Activated effector memory CD4-positive, alpha-beta T cell treated with anti-CD3 and anti-CD28 coated beads, Interleukin-2, amount 50 U/mL, for 16 hours (primary cell): ENCODE measurements around the gene SKAP1.
"Not testable (repeated sequence)": the region's sequence is repeated elsewhere in the genome, so short reads cannot be mapped to it uniquely, and the experiment has no call there.

Experiments used
- DNase-seq: peaks from one replicate; pipeline ENCODE4 v3.0.0-alpha.2; 2020

Gene SKAP1

DNA sequence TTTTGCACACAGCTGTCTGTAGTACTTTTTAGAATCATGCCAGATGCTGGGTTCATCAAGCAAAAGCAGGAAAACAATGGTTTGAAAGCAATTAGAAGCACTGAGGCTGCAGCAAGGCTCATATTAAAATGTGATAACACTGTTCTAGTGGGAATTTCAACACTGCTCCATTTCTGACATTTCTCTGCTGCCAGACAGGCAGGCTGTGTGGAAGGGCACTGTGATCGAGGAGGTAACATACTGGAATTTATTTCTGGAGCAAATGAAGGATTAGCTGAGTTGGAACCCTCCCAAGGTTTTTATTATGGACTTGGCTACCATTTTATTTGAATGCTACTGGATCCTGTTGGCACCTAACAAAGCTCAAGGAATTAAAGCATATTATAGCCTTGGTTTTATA lies 66.9 kb downstream of the SKAP1 start:
- DNase-seq = no peak

DNA sequence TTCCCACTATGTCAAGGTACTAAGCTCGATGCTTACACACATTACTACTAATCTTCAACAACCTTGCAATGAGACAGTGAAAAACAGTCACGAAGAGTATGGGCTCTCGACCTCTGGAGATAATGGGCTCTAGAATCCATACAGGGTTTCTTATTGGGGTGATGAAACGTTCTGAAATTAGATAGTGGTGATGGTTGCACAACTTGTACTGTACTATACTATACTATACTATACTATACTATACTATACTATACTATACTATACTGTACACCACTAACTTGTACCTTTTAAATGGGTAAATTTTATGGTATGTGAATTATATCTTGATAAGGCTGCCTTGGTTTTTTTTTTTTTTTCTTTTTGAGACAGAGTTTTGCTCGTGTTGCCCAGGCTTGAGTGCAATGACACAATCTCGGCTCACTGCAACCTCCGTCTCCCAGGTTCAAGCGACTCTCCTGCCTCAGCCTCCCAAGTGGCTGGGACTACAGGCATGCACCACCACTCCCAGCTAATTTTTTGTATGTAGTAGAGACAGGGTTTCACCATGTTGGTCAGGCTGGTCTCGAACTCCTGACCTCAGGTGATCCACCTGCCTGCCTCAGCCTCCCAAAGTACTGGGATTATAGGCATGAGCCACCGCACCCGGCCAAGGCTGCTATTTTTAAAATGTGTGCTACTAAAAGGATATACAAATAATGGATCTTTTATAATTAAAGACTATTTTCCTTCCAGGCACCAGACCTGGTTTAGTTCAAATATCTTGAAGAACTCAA lies 69.0 kb downstream of the SKAP1 start:
- not testable (repeated sequence) for DNase-seq

DNA sequence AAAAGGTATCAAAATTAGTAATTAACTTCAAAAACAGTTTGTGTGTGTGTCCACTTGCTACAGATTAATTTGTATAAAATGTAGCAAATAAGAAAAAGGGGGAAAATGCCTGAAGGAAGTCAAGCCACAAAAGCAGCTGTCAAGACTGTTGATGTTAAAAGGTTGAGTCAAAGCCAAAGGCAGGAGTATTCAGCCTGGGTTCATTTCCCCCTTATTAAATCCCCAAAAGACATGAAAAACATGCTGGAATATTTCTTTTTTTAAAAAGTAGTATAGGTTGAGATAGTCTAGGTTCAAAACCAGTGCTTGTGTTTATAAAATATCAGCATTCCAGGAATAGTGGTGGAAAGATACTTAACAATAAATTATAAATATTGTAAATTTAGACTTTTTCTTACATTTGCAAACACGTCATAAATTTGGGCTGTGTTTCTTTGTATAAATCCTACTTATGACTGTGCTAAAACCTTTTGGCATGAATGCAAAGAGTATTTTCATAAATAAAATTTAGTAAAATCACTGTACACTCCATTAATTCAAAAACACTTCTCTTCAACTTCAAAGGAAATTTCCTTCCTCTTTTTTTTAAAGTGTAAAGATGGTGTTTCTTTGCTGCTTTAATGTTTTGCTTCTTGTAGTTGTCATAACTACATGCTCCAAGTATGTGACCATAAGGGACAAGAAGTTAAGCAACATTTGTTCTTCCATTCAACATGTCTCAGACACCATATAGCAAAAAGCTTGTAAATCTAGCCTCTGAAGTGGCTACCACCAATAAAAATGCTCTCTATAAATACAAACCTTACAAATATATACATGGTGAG lies 72.0 kb downstream of the SKAP1 start:
- DNase-seq = no peak

DNA sequence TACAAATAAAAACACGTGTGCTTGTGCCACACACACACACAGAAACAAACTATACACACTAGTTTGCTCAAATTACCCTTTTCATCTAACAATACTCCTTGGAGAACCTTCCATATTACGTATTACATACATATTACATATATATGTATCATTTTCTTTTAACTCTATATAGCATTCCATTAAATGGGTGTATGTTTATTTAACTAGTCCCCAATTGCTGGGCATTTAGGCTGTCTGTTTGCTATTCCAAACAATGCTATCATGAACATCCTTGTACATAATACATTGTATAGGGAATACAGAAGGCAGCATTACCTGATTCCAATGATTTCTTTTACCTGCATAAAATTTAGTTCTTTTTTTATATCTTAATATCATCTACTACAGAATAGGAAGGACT lies 73.1 kb downstream of the SKAP1 start:
- DNase-seq = no peak

DNA sequence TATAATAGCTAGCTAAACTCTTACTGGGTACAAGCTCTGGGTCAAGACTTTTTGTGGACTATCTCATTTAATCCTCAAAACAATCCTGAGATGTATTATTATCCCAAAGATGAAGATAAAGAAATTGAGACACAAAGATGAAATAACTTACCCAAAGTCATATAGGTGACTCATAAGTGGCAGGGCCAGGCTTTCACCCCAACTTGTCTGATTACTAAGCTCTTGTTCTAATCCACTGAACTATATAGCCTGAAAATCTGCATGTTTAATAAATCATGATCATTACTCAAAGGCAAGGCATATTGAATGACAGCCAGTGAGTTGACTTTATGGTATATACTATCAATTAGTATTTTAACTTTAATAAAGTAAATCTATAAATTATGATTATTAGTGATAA lies 77.4 kb downstream of the SKAP1 start:
- no peak for DNase-seq

DNA sequence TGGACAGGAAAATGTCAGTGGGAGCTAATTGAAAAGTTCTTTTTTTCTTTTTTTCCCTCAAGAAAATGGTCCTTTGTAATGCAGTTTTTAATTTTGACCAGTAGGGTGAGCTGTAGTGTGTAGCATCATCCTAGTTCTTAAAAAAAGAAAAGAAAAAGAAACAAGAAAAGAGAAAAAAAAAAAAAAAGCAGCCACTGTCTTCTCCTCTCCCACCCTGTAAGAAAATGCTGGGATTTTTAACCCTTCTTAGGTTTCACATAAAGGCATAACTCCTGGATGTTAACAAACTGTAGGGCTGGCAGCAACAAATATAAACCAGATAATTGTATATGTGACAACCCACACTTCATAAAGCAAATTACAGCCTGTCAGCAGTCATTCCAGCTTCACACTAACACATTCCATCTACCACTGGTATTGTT lies 78.1 kb downstream of the SKAP1 start:
- no peak for DNase-seq

DNA sequence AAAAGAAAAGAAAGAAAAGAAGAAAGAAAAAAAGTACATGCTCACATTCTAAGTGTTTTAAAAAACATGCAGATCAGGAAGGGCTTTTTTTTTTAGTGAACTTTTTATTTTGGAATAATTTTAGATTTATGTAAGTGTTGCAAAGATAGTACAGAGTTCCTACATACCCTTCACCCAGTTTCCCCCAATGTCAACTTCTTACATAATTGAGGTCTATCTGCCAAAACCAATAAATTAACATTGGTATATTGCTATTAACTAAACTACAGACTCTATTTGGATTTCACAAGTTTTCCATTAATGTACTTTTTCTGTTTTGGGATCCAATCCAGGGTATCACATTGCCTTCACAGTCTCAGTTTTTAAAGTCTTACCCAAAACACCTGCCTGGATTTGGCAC lies 81.7 kb downstream of the SKAP1 start:
- no peak for DNase-seq

DNA sequence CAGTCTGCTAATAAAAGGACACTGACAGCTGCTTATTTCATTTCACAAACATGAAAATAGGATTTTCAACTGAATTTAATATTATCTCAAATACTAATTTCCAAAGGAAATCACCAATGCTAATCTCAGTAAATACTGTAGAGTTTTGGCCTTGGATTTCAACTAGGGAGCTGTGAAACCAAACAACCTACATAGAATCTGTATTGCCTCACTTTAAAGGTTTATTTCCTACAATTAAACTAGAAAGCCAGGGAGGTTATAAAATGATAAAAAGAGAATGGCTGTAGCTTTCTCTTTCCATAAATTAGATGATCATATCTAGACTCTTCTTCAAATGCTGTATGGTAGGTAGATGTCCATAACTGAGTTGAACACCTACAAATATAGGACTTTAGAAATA lies 82.8 kb downstream of the SKAP1 start:
- DNase-seq = no peak

DNA sequence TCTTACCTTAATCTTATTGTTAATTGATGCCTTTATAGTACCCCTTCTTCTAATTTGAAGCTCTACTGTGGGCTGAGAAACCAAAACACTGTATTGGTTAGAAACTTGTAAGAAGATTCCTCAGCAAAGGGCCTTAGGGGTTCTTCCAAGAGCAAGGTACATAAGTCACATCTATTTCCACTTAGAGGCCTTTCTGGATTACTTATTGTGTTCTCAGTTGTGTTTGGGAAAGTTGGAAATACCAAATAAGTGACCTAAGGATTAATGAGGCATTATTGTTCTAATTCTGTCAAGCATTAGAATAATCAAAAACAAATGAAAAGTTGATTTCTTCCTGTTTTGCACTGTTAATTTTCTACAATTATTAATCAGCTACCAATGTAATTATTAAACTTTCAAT lies 85.8 kb downstream of the SKAP1 start:
- DNase-seq = no peak

DNA sequence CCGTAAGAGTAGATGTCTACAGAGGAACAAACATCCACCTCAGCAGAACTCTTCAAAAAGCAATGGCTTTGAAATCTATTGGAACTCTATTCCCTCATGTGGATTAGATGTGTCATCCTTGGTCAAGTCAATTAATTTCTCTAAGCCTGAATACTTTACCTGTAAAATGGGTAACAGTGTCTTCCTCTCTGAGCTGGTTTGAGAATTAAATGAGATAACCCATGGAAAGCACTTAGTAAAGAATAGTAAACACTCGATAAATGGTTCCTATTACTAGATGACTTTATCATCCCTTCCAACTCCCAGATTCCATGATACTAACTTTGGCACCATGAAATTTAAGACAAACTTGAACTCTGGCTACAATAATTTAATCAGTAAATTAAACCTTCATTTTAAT lies 89.1 kb downstream of the SKAP1 start:
- no peak for DNase-seq

DNA sequence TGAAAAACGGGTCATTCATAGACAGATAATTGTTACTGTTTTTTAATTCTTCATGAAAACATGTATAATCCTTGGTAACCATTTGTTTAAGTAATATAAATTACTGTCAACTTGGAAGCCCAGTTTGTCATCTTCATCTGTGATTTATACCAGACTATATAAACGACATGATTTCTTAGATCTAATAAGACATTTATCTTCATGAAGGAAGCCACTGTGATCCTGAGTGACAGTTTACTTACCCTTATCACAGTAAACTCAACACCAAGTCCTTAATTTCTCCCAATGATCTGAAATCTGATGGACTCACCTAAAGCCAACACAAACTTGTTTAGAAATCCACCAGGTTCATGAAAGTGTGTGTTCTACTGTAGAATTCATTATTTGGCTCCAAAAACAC lies 91.3 kb downstream of the SKAP1 start:
- no peak for DNase-seq

DNA sequence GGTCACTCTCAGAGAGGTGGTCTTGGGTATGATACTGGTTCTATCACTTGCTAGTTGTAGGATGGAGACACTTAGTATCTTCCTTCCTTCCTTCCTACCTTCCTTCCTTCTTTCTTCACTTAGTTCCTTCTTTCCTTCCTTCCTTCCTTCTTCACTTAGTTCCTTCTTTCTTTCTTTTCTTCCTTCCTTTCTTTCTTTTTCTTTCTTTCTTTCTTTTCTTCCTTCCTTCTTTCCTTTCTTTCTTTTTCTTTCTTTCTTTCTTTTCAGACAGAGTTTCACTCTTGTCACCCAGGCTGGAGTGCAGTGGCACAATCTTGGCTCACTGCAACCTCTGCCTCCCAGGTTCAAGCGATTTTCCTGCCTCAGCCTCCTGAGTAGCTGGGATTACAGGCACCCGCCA lies 92.1 kb downstream of the SKAP1 start:
- DNase-seq = not testable (repeated sequence)

DNA sequence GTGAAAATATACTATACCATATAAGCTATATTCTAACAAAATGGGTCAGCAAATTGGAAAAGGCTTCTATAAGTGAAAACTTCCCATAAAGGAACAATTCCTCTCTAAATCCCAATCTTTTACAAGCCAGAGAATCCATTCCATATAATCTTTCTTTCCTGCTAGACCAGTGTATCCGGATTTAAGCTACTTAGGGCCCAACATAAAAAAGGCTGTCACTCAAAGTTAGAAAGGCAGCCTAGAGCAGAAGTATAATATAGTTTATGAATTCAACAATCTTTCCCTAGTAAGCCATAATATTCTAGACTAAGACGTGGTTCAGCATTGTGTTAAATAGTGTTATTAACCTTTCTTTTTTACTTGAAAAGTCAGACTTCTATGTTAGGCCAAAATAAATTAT lies 93.0 kb downstream of the SKAP1 start:
- DNase-seq = no peak

DNA sequence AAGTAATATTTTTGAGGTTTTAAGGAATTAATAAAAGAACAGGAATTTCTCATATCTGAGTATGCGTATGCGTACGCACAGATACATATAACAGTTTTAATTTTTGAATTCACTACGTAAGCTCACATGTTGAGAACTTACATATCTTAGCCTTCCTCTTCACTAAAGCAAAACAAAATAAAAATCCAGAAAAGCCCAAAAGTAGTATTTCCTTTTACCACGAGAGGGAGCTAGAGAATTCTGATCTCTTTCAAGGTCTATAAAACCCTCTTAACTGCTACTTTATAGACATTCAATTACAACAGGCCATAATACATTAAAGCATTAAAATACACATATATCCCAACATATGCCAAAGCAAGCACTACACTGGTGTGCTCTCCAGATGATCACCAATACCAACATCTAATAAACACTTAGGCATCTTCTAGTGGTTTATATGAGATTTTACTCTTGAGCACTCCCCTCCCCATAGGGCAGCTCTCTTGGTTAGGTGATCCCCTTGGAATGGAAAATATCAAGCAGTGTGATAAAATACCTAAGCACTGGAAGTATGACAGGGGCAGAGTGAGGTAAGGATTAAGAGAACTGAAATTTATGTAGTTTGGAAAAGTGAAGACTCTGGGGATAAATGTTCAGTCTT lies 94.0 kb downstream of the SKAP1 start:
- no peak for DNase-seq

DNA sequence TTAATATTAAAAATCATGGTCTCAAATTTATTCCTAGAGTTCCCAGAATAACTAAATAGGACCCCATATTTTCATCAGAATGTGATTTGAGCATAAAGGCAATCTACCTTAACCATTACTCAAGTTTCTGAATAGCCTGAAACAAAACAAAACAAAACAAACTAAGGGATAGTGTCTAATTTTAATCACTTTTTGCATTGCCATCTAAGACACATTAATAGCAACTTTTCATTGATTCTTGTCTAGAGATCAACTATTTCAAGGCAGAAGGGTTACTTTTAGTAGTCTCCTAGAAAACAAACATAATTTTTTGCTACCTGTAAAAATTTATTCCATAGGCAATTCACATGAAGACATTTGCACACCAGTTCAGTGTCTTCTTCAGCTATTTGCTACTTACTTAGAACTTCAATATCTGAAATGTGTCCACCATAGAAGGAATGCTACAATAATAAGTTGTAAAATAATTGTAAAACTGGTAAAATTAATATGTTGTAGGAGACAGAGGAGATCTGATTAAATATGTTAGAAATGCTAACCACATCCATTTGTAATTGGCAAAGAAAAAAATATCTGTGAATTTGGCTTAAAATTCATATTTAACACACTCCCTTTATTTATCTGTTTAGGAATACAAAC lies 94.7 kb downstream of the SKAP1 start:
- no peak for DNase-seq

DNA sequence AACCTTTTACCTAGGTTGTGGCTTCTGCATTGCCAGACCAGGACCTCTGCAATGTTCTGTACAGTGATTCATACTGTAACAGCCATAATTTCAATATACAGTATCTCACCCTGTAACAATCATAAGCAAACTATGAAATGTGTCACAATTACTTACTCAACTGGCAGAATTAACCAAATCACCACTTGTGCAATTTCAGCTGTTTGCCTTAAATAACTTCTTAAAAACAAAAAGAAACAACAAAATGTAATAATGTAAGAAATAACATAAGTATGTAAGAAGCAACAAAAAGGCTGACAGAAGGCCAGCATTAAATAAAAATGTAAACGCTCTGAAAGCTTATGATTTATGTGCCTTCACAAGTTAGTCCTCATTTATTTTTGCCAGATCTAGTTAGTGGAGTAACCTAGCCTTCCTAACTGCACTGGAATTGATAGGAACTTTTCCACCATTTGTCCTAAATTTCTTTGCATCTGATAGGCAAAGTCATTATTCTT lies 96.9 kb downstream of the SKAP1 start:
- no peak for DNase-seq

DNA sequence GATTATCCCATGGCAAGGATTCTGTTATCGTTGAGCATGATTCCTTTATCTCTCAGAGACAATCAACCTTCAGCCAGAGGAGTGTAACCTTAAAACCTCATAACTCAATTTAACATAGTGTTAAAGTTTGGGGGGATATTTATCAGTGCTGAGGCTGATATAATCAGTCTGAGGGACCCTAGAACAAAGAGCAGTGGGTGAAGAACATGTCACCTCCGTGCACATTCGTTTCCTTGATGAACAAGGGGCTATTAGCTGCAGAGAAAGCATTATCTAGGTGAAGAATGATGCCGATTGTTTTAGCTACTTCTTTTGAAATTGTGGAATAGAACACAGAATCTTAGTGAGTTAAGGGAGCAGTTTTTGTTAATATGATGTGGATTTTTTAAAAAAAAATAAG lies 99.1 kb downstream of the SKAP1 start:
- DNase-seq = no peak

DNA sequence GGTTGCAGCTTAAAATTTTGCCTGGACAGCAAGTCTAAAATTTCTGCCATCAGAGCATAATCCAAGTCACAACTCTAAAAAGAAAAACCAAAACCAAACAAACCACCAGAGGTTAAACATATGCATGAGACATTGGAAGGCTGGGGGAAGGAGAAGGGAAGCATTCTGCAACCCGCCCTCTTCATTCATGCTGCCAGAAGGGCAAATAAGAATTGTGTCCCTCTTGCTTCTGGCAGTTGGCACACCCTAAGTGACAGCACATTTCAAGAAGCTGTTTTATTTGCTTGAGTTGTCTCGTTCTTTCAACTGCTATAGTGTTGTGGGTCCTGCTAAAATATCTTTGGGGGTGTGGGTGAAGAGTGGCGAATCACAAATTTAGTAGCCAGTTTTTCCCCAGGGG lies 99.6 kb downstream of the SKAP1 start:
- no peak for DNase-seq

DNA sequence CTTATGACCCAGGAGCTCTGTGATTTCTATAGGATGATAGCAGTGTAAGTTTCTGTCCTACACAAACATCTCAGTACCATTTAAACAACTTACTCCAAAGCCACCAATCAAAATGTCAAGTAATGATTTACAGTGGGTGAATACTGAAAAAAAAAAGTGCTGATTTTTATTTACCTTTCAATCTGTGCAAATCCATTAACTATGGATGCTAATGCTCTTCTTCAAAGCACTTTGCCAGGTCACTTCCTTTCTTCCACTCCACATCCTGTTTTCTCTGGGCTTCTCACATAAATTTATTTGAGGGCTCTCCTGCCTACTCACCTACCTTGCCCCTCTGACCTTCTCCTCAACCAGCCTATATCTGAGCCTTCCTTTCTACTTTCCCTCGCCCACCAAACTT lies 101.6 kb downstream of the SKAP1 start:
- no peak for DNase-seq

DNA sequence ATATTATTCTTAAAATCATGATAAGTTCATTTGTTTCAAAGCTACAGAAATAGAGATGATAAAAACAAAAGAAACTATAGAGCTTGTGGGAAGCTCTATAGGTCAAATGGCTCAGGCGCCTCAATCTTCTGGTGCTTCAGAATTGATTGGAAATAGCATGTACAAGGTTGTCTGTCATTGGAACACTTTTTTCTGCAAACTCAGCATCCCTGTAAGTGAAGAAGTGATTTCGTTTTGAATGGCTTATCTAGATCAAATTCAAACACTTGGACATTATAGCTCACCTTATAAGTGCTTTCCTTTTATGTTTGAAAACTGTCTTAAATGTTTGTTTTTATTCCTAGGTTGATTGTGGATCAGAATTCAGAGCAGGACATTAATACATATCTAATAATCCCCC lies 103.7 kb downstream of the SKAP1 start:
- DNase-seq = no peak

DNA sequence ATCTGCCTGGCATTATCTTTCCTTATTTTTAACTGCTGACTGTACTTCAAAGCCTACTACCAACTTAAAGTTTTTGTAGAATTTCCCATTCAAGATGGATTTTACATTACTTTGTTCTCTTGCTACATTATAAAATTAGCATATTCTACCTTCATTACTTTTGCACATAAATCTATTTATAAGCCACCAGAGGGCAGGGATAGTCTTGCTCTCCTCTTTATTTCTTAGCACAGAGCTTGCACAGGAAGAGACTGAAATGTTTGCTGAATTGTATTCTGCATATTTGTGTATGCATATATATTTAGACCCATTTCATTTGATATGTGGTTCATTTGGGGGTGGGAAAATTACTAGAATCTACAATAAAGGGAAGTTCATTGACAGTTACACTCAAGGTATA lies 108.0 kb downstream of the SKAP1 start:
- DNase-seq = no peak

DNA sequence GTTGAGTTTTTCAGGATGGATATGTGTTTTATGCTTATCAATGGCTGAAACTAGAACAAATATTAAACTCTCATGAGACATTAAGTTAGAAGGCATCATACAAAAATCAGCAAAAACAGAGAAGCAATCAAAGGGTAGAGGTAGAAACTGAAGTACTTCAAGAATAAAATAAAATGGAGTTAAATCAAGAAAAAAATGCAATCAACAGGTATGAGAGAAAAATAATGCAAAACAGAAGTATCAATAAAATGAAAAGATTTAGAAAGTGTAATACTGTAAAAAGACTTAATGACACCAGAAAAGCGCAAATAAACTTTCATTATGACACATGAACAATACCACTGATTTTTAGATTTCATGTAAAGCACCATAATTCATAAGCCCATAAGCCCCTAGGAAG lies 112.3 kb downstream of the SKAP1 start:
- DNase-seq = no peak

DNA sequence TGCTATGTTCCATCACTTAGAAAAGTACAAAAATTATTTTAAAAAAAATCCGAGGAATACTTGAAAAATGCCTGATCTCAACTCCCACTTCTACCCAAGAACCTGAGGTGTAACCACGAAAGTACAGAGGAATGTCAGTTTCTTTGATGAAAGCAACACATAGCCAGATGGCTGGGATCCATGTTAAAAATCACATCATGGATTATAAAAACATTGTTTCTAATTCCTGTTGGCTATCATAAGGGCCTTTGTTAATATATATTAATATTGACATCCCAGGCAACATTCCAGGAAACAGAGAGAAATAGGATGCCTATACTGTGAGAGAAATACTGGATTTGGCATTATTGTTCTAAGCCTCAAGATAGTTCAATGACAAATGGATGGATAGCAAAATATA lies 115.3 kb downstream of the SKAP1 start:
- no peak for DNase-seq
